Activated B cell treated with CpG ODN at 0.5 μM for 24 hours (primary cell): ENCODE data around the gene RAPSN. TPM values are rescaled to one million over a fixed set of nuclear protein-coding genes. Genes with fewer than 3 reads are reported as not detected.

Experiments
- ATAC-seq: fragments of 200-7000 bp; cut with Tn5 transposase; one replicate; pipeline ENCODE4 v1.10.0; 2021; ENCODE audit warnings: low read depth, mild to moderate bottlenecking, moderate library complexity
- CTCF ChIA-PET: fragments of 350-600 bp; sonication (Branson Sonifier 250); formaldehyde crosslinking; loops from one replicate; lab custom pipeline; 2021; ENCODE audit warnings: antibody characterized with exemption; lab: Charles Lee
- POLR2A ChIA-PET: fragments of 350-600 bp; sonication (Branson Sonifier 250); formaldehyde crosslinking; loops from one replicate; lab custom pipeline; 2021; ENCODE audit warnings: antibody characterized with exemption; lab: Charles Lee
- DNase-seq: peaks from one replicate; pipeline ENCODE4 v3.0.0; 2022
- H3K27ac Mint-ChIP-seq: one replicate; pipeline ENCODE4 v1.8.0; 2020; ENCODE audit warnings: mixed read lengths
- H3K27me3 Mint-ChIP-seq: one replicate; pipeline ENCODE4 v1.8.0; 2021; ENCODE audit warnings: mixed read lengths
- H3K36me3 Mint-ChIP-seq: one replicate; pipeline ENCODE4 v1.8.0; 2021; ENCODE audit warnings: low read depth, mixed read lengths
- H3K4me1 Mint-ChIP-seq: one replicate; pipeline ENCODE4 v1.8.0; 2021; ENCODE audit warnings: mixed read lengths
- H3K4me3 Mint-ChIP-seq: one replicate; pipeline ENCODE4 v1.8.0; 2020; ENCODE audit warnings: mild to moderate bottlenecking, mixed read lengths
- H3K9me3 Mint-ChIP-seq: one replicate; pipeline ENCODE4 v1.8.0; 2020; ENCODE audit warnings: mixed read lengths
- CTCF ChIP-seq: fragments of 200-600 bp; IDR thresholded peaks from one replicate; pipeline ENCODE4 v1.8.0; 2022; ENCODE audit warnings: antibody characterized with exemption, mild to moderate bottlenecking
- intact Hi-C: fragments of 100-400 bp; cut with micrococcal nuclease; formaldehyde crosslinking; loops from one replicate; pipeline ENCODE4 v1.15.1; 2024
- total RNA-seq: library from RNA; stranded (reverse); gene quantifications from 2 replicates; pipeline ENCODE4 v1.2.3, GENCODE V29; 2022

Gene RAPSN
- total RNA-seq, 1 donor from 2014 or later, result 3.5 TPM

- Mint-ChIP-seq H3K27me3 (no peaks in the 10 kb centered on the region), H3K4me1 (peaks cover 66% of the 10 kb centered on the region), H3K36me3 (no peaks in the 10 kb centered on the region), H3K9me3 (no peaks in the 10 kb centered on the region), H3K4me3 (no peak overlapping the region), H3K27ac (peak overlapping the region; percentile 53)
- ChIA-PET CTCF (interaction anchor here (1.7 kb wide), 1 partner anchor 24 kb away, joined by 3 read pairs; no protein-coding TSS in a partner anchor), POLR2A (interaction anchor here (3.2 to 7.6 kb wide), 2 partner anchors 10 to 20 kb away, joined by 27 to 106 read pairs; partner anchors contain the start of genes SLC39A13 and SPI1)
- ATAC-seq (no peak), DNase-seq (no peak)
- intact Hi-C loops, result no loop called here
- TF ChIP-seq CTCF, result no peak
These were observed 50.9 kb downstream of the RAPSN start for GRCh38 chr11:47398011-47398410.

GRCh38 chr11:47396049-47396320 lies 53.0 kb downstream of the RAPSN start:
- CTCF ChIA-PET, result interaction anchor here (6.4 kb wide), 1 partner anchor 22 kb away, joined by 41 read pairs; no protein-coding TSS in a partner anchor
- Mint-ChIP-seq H3K27ac (peak overlapping the region; percentile 95), H3K4me3 (no peak overlapping the region), H3K4me1 (peaks cover 72% of the 10 kb centered on the region), H3K27me3 (no peaks in the 10 kb centered on the region), H3K36me3 (no peaks in the 10 kb centered on the region), H3K9me3 (no peaks in the 10 kb centered on the region)
- no peak for TF ChIP-seq CTCF
- no peak for ATAC-seq
- POLR2A ChIA-PET, result interaction anchor here (2.3 to 9.3 kb wide), 2 partner anchors 12 to 17 kb away, joined by 12 to 97 read pairs; partner anchors contain the start of genes SLC39A13 and SPI1
- DNase-seq, result no peak
- intact Hi-C loops, result no loop called here

GRCh38 chr11:47395223-47396048 lies 53.5 kb downstream of the RAPSN start:
- ChIA-PET POLR2A (interaction anchor here (0.5 to 9.3 kb wide), 15 partner anchors 10 to 1276 kb away, joined by 3 to 97 read pairs (median 5); partner anchors contain the start of genes ACP2, DDB2, PSMC3 and SLC39A13), CTCF (interaction anchor here (6.4 kb wide), 1 partner anchor 21 kb away, joined by 41 read pairs; no protein-coding TSS in a partner anchor)
- H3K36me3 Mint-ChIP-seq, result no peaks in the 10 kb centered on the region
- no peaks in the 10 kb centered on the region for H3K9me3 Mint-ChIP-seq
- intact Hi-C loops, result no loop called here
- peaks cover 71% of the 10 kb centered on the region for H3K4me1 Mint-ChIP-seq
- peak; percentile 43 for DNase-seq
- no peak for TF ChIP-seq CTCF
- no peaks in the 10 kb centered on the region for H3K27me3 Mint-ChIP-seq
- H3K4me3 Mint-ChIP-seq, result peak overlapping the region; percentile 64
- peak; percentile 5 for ATAC-seq
- peak overlapping the region; percentile 95 for H3K27ac Mint-ChIP-seq

- CTCF ChIA-PET, result interaction anchor here (1.6 to 6.4 kb wide), 3 partner anchors 16 to 20 kb away, joined by 4 to 41 read pairs (median 6); partner anchors contain the start of gene SPI1
- peak overlapping the region; percentile 95 for H3K27ac Mint-ChIP-seq
- H3K36me3 Mint-ChIP-seq, result no peaks in the 10 kb centered on the region
- intact Hi-C loops, result loop anchor here (1.0 kb wide), 3 partner anchors 14 to 32 kb away; partner anchors contain the start of genes PSMC3, SLC39A13 and SPI1
- ATAC-seq, result peak; percentile 81
- peak overlapping the region; percentile 64 for H3K4me3 Mint-ChIP-seq
- POLR2A ChIA-PET, result interaction anchor here (0.5 to 9.3 kb wide), 19 partner anchors 11 to 1276 kb away, joined by 3 to 97 read pairs (median 4); partner anchors contain the start of genes ACP2, DDB2, PSMC3 and SLC39A13
- peak; percentile 56 for DNase-seq
- no peaks in the 10 kb centered on the region for H3K27me3 Mint-ChIP-seq
- peaks cover 70% of the 10 kb centered on the region for H3K4me1 Mint-ChIP-seq
- TF ChIP-seq CTCF, result no peak
- no peaks in the 10 kb centered on the region for H3K9me3 Mint-ChIP-seq
These were observed 54.4 kb downstream of the RAPSN start for GRCh38 chr11:47394322-47395222.
